ENCODE results near the gene C1orf167.

Gene C1orf167

GRCh38 chr1:11735531-11735853, 26.5 kb upstream of the C1orf167 start:
- no peak for DNase-seq (ENCODE audit: low read depth, low spot score)
- H3K27ac ChIP-seq: peak overlapping the region; percentile 99

GRCh38 chr1:11735854-11736745, 25.9 kb upstream of the C1orf167 start, which contains the start of gene AGTRAP:
AGTRAP (plus strand) TSS chr1:11736136; CDS start chr1:11736209, 73 bp downstream.
- DNase-seq (ENCODE audit: low read depth, low spot score): no peak

GRCh38 chr1:11736746-11737639, 25.0 kb upstream of the C1orf167 start:
- peak; percentile 81 for DNase-seq (ENCODE audit: low read depth, low spot score)
- H3K27ac ChIP-seq: peak overlapping the region; percentile 99

More at GRCh38 chr1:11735854-11736745, 25.9 kb upstream of the C1orf167 start, which contains the start of gene AGTRAP:
- H3K27ac ChIP-seq: peak within 1 kb of the TSS; percentile 99

GRCh38 chr1:11738096-11738495, 23.9 kb upstream of the C1orf167 start:
- H3K27ac ChIP-seq: peak overlapping the region; percentile 99
- DNase-seq (ENCODE audit: low read depth, low spot score): no peak

- DNase-seq (ENCODE audit: low read depth, low spot score): no peak
- no peak overlapping the region for H3K27ac ChIP-seq
Observed at GRCh38 chr1:11738783-11739182, 23.2 kb upstream of the C1orf167 start.

GRCh38 chr1:11740258-11741192, 21.5 kb upstream of the C1orf167 start:
- no peak overlapping the region for H3K27ac ChIP-seq
- DNase-seq (ENCODE audit: low read depth, low spot score): no peak

- no peak for DNase-seq (ENCODE audit: low read depth, low spot score)
- no peak overlapping the region for H3K27ac ChIP-seq
Observed at GRCh38 chr1:11741482-11741881, 20.5 kb upstream of the C1orf167 start.

GRCh38 chr1:11741919-11742558, 20.0 kb upstream of the C1orf167 start:
- DNase-seq (ENCODE audit: low read depth, low spot score): no peak
- no peak overlapping the region for H3K27ac ChIP-seq

- H3K27ac ChIP-seq: no peak overlapping the region
- no peak for DNase-seq (ENCODE audit: low read depth, low spot score)
Observed at GRCh38 chr1:11744287-11744686, 17.7 kb upstream of the C1orf167 start.

GRCh38 chr1:11746092-11746491, 15.9 kb upstream of the C1orf167 start:
- no peak overlapping the region for H3K27ac ChIP-seq
- no peak for DNase-seq (ENCODE audit: low read depth, low spot score)

- no peak for DNase-seq (ENCODE audit: low read depth, low spot score)
Observed at GRCh38 chr1:11746795-11747487, 15.1 kb upstream of the C1orf167 start.

GRCh38 chr1:11748294-11749202, 13.4 kb upstream of the C1orf167 start:
- H3K27ac ChIP-seq: no peak overlapping the region
- DNase-seq (ENCODE audit: low read depth, low spot score): no peak

More at GRCh38 chr1:11746795-11747487, 15.1 kb upstream of the C1orf167 start:
- H3K27ac ChIP-seq: no peak overlapping the region

GRCh38 chr1:11749203-11749689, 12.7 kb upstream of the C1orf167 start:
- H3K27ac ChIP-seq: no peak overlapping the region
- no peak for DNase-seq (ENCODE audit: low read depth, low spot score)

- no peak for DNase-seq (ENCODE audit: low read depth, low spot score)
- H3K27ac ChIP-seq: no peak overlapping the region
Observed at GRCh38 chr1:11749996-11750395, 12.0 kb upstream of the C1orf167 start.

GRCh38 chr1:11751087-11751486, 10.9 kb upstream of the C1orf167 start:
- no peak overlapping the region for H3K27ac ChIP-seq
- DNase-seq (ENCODE audit: low read depth, low spot score): no peak

GRCh38 chr1:11752359-11753088, 9.5 kb upstream of the C1orf167 start:
- DNase-seq (ENCODE audit: low read depth, low spot score): no peak
- no peak overlapping the region for H3K27ac ChIP-seq

Data from epithelial cell of prostate (primary cell).